ENCODE measurements around the gene HADH.

HADH gene

DNA sequence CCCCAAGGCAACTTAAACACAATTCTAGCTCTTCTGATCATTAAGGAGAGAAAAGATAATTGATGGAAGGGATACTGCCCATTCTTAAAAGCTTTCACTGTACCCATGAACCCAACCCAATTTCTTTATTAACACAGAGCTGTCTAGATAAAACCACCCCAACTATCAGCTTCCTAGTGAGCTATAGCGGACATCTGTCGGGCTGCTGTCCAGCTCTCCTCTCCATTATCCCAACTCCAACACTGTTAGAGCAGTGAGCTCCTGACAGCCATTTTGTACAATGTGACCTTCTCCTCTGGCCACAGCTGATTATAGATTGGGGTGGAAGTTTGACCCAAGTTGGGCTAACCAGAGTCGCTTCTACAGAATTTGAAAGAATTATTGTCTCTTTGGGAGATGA lies 66.1 kb downstream of the HADH start:
- no peak overlapping the region for H3K4me3 ChIP-seq (ENCODE audit: low read depth, low read length)
- DNase-seq (ENCODE audit: low read depth) = no peak
- TF ChIP-seq, protein P1, sequence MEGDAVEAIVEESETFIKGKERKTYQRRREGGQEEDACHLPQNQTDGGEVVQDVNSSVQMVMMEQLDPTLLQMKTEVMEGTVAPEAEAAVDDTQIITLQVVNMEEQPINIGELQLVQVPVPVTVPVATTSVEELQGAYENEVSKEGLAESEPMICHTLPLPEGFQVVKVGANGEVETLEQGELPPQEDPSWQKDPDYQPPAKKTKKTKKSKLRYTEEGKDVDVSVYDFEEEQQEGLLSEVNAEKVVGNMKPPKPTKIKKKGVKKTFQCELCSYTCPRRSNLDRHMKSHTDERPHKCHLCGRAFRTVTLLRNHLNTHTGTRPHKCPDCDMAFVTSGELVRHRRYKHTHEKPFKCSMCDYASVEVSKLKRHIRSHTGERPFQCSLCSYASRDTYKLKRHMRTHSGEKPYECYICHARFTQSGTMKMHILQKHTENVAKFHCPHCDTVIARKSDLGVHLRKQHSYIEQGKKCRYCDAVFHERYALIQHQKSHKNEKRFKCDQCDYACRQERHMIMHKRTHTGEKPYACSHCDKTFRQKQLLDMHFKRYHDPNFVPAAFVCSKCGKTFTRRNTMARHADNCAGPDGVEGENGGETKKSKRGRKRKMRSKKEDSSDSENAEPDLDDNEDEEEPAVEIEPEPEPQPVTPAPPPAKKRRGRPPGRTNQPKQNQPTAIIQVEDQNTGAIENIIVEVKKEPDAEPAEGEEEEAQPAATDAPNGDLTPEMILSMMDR (IDR thresholded peaks at IDR 0.05; ENCODE audit: control insufficient read depth, extremely low read depth, insufficient read depth) = no peak

DNA sequence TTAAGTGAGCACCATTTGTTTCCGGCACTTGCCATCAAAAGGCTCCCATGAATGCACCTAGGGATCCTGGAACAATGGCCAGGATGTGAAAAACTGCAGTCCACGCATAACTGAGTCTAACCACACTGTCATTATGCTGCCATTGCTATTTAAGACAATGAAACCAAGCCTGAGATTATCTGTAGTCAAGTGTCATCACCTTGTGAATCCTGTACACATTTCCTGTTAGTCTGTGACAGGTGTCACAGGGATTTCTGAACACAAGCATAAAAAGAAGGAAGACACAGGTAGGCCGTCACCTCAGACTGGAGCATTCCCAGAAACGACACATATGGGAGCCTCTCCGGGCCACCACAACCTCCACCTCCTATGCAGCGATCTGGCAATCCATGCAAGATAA lies 66.7 kb downstream of the HADH start:
- no peak for DNase-seq (ENCODE audit: low read depth)
- TF ChIP-seq, protein P1 (IDR thresholded peaks at IDR 0.05; ENCODE audit: control insufficient read depth, extremely low read depth, insufficient read depth) = no peak

DNA sequence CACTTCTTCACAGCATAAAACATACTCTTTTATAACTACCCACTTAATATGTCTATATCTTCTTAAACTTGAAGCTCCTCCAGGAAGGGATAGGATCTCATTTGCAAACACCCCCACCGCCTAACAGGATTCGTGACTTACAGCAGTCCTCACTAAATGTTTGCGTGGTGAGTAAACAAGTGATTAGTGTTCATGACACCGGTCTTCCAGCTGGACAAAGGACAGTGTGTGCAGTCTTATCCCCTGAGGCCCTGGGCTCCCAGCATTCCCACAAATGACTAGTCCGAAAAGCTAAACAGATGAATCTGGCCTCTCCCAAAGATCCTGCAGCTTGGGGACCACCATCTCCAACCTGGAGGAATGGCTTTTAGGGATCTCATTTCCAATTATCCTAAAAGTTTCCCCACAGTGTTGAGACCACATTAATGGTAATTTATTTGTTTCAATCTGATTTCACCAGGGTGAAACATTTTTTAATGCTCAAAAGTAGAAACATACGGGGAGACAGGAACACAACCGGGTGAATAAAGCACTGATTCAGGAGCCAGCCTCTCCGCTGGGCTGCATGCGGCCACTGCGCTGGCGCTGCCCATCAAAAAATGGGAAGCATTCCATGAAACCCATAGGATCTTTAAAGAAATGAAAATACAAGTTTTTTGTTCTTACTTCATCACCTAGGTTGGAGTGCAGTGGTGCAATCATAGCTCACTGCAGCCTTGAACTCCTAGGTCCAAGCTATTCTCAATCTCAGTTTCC lies 69.2 kb downstream of the HADH start:
- DNase-seq (ENCODE audit: low read depth) = peak; percentile 90
- H3K4me3 ChIP-seq (ENCODE audit: low read depth, low read length) = no peak overlapping the region
- TF ChIP-seq, protein P1 (IDR thresholded peaks at IDR 0.05; ENCODE audit: control insufficient read depth, extremely low read depth, insufficient read depth) = no peak

More for the DNA sequence above, 66.7 kb downstream of the HADH start:
- H3K4me3 ChIP-seq (ENCODE audit: low read depth, low read length) = no peak overlapping the region

DNA sequence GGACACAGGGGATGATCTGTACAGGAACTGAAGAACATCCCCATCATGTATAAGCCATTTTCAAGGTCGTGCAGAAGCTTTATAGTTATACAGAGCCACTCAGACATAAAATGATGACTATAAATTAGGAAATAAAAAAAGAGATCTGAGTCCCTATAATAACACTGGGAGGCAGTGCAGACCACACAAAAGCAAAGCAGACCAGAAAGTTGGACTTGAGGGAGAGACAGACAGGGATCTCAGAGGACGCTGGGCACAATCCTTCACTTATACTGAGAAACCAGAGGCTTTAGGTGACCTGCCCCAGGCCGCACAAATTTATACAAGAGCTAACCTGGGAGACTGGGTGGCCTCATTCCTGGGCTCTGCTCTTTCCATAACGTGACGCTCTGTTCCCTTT lies 70.5 kb downstream of the HADH start:
- H3K4me3 ChIP-seq (ENCODE audit: low read depth, low read length) = no peak overlapping the region
- TF ChIP-seq, protein P1 (IDR thresholded peaks at IDR 0.05; ENCODE audit: control insufficient read depth, extremely low read depth, insufficient read depth) = peak; percentile 62
- DNase-seq (ENCODE audit: low read depth) = no peak

DNA sequence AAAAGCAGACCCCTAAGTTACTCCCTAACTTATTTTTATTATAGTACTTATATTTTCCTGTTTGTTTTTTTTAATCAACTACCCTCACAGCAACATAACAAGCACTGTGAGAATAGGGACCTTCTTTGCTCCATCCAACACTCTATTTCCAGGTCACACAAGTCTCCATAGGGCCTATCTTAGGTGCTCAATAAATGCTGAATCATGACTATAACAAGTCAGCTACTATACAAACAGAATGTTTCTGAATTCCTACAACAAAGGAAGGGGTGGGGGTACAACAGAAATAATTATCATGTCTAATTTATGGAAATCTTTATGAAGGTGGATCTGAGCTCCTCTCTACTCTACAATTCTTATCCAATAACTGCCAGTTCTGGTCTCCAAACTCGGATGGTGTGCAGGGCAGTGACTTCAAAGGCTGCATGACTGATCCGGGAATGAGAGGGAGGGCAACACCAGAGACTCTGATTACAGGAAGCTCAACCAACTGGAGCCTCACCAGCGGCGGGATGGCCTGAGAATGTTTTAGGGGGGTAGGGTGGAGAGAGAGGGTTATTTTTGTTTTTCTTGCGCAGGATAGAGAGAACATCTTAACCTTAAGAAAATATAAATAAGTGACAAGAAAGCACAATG lies 71.1 kb downstream of the HADH start:
- DNase-seq (ENCODE audit: low read depth) = no peak
- TF ChIP-seq, protein P1 (IDR thresholded peaks at IDR 0.05; ENCODE audit: control insufficient read depth, extremely low read depth, insufficient read depth) = no peak
- no peak overlapping the region for H3K4me3 ChIP-seq (ENCODE audit: low read depth, low read length)

DNA sequence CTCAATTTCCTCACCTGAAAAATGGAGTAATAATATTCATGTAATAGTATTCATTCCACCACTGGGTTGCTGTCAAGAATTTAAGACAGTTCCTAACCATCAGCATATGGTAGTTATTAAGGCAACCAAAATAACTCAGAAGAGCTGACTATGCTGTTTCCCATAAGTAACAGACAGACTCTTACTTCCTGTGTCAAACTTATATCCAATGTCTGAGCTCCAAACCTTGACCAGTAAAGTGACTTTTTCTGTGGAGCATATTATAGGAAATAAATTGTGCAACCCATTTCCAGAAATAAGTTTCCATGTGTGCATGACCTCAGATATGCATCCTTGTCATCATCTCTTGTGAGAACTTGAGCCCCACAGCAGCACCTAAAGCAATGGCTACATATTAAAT lies 78.8 kb downstream of the HADH start:
- DNase-seq (ENCODE audit: low read depth) = no peak
- TF ChIP-seq, protein P1 (IDR thresholded peaks at IDR 0.05; ENCODE audit: control insufficient read depth, extremely low read depth, insufficient read depth) = no peak
- no peak overlapping the region for H3K4me3 ChIP-seq (ENCODE audit: low read depth, low read length)

Measured in LNCaP clone FGC (cell line).